Measurements from ENCODE around the gene CLIC4.
"Not testable (repeated sequence)": the region's sequence is repeated elsewhere in the genome, so short reads cannot be mapped to it uniquely, and the experiment has no call there.

The CLIC4 gene

DNA sequence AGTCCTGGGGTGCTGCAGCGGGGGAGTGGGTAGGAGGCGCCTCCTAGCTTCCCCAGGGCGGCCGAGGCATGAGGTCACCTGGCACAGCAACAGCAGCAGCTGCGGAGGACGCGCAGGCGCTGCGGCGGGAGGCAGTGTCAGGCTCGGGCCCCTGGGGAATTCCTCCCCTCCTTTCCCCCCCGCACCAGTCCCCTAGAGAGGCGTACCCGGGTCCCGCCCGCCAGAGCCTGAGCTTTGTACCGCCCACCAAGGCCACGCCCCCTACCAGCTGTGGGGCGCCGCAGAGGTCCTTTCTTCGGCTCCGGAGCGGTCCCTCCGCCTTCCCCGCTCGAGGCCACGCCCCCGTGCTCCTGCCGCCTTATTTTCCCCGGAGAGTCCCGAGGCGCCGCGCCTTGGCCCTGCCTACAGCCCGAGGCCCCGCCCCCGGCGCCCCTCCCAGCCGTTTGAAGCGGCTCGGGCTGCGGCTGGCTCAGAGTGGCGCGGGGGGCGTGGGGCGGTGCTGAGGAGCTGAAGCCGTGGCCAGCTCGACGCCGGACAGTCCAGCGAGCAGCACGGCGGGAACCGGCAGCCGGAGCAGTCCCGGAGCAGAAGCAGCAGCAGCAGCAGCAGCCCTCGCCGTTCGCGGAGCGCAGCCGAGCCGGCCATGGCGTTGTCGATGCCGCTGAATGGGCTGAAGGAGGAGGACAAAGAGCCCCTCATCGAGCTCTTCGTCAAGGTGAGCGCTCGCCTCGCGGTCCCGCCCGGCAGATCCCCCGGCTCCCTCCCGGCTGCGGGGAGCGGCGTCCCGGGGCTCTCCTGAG, at the start of gene CLIC4:
Gene CLIC4, plus strand, starts transcription at position 537 of the 800 bp plus-strand sequence. Its CDS starts 107 bp downstream, at position 644.
- DNase-seq (ENCODE audit: low read depth in 2 of 3, low spot score in 1 of 3) = peak; percentile 99

DNA sequence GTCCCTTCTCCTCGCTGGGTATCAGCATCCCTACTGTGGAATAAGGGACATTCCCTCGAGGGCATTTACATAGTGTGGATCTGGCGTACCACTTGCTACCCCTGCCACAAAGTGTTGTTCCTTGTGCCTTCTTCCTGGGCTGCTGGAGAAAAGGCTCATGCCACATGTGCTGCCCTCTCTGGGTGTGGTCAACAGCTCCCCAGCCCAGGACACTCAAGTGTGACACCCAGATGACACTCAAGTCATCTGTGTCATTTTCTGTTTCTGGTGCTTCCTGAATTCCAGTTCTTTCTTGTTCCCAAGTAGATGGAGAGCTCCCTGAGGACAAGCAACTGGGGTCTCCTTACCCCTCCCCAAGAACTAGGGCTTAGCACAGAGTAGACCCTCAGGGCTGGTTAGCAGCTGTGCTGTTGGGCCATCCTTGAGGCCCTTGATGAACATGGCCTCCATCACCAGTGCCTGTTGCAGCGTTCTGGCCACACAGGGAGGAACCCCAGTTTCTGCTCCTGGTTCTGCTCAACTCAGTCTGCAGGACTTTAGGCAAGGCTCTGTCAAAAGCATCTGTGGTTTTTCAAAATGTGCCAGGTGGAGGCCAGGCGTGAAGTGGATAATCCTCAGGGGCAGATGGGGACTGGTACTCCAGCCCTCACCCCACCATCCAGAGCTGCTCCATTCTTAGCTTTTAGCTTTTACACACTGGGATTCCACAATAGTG, 49.0 kb upstream of the CLIC4 start:
- DNase-seq (ENCODE audit: low read depth in 2 of 3, low spot score in 1 of 3) = no peak

DNA sequence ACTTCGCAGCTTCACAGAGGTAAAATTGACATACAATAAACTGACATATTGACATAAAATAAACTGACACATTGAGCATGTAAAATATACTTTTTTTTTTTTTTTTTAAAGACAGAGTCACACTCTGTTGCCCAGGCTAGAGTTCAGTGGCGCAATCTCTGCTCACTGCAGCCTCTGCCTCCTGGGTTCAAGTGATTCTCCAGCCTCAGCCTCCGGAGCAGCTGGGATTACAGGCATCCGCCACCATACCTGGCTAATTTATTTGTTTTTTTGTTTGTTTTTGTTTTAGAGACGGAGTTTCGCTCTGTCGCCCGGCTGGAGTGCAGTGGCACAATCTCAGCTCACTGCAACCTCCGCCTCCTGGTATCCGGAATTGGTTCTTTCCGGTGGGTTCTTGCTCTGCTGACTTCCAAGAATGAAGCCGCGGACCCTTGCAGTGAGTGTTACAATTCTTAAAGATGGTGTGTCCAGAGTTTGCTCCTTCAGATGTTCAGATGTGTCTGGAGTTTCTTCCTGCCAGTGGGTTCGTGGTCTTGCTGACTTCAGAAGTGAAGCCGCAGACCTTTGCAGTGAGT, 48.4 kb upstream of the CLIC4 start:
- no peak for DNase-seq (ENCODE audit: low read depth in 2 of 3, low spot score in 1 of 3)

DNA sequence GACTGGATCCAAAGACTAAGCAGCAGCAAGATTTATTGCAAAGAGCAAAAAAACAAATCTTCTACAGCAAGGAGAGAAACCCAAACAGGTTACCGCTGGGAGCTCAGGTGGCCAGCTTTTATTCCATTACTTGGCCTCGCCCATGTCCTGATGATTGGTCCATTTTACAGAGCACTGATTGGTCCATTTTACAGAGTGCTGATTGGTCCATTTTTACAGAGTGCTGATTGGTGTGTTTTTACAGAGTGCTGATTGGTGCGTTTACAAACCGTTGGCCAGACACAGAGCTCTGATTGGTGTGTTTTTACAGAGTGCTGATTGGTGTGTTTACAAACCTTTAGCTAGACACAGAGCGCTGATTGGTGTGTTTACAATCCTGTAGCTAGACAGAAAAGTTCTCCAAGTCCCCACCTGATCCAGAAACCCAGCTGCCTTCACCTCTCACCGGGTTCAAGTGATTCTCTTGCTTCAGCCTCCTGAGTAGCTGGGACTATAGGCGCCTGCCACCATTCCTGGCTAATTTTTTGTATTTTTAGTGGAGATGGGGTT, 47.7 kb upstream of the CLIC4 start:
- DNase-seq (ENCODE audit: low read depth in 2 of 3, low spot score in 1 of 3) = not testable (repeated sequence)

DNA sequence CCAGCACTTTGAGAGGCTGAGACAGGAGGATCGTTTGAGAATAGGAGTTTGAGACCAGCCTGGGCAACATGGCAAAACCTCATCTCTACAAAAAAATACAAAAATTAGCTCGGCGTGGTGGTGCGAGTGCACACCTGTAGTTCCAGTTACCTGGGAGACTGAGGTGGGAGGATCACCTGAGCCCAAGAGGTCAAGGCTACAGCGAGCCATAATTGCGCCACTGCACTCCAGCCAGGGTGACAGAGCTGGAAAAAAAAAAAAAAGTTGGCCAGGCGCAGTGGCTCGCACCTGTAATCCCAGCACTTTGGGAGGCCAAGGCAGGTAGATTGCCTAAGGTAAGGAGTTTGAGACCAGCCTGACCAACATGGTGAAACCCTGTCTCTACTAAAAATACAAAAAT, 46.9 kb upstream of the CLIC4 start:
- DNase-seq (ENCODE audit: low read depth in 2 of 3, low spot score in 1 of 3) = not testable (repeated sequence)

DNA sequence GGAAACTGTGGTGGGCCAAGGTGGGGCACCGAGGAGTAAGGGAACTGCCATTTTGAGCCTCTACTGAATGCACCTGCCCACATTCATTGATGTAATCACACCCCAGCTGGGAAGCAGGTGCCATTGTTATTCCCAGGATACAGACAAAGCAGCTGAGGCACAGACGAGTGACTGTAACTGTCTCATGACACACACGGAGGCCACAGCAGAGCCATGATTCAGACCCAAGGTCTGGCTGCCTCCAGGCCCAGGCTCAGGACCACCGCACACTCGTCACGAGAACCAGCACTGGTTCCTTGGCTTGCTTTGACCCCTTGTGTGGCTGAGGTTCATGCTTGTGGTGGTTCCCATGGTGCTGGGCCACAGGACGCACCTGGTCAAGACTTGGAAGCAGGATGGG, 45.6 kb upstream of the CLIC4 start:
- DNase-seq (ENCODE audit: low read depth in 2 of 3, low spot score in 1 of 3) = no peak

- no peak for DNase-seq (ENCODE audit: low read depth in 2 of 3, low spot score in 1 of 3)
Observed at GRCh38 chr1:24702511-24703293, 42.5 kb upstream of the CLIC4 start.

DNA sequence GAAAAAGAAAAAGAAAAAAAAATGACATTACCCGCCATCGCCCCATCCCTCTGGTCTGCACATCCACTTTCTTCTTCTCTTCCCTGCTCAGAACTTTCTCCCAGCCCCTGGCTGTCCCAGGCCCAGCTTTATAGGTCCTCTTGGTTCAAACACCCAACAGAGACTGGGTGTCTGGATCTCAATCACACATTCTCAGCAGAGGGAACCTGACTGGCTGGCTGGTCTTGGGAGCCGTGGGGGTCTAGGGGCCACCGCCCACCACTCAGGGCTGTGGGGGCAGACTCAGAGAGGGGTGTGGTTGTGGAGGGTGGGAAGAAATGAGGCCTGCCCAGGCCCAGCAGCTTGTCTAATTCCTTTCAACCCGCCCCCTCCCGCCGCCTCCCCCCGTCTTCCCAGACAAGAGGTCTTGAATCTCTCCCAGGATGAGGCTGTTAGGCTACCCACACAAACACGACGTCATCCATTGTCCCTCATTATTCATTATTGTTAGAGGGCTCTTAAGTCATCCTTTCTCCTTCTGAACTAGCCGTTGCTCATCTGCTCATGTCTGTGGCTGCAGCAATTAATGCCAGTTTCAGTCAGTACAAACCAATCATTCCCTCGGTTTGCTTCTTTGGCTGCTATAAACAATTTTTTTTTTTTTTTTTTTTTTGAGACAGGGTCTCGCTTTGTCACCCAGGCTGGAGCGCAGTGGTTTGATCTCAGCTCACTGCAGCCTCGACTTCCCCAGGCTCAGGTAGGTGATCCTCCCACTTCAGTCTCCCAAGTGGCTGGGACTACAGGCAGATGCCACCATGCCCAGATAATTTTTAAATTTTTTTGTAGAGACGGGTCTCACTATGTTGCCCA, 40.6 kb upstream of the CLIC4 start:
- no peak for DNase-seq (ENCODE audit: low read depth in 2 of 3, low spot score in 1 of 3)

GRCh38 chr1:24705260-24706073, 39.8 kb upstream of the CLIC4 start:
- peak in 2 of 3 donors; percentile 15 to 19 for DNase-seq (ENCODE audit: low read depth in 2 of 3, low spot score in 1 of 3)

- not testable (repeated sequence) for DNase-seq (ENCODE audit: low read depth in 2 of 3, low spot score in 1 of 3)
Observed at GRCh38 chr1:24706074-24706389, 39.2 kb upstream of the CLIC4 start.

GRCh38 chr1:24707687-24708086, 37.6 kb upstream of the CLIC4 start:
- no peak for DNase-seq (ENCODE audit: low read depth in 2 of 3, low spot score in 1 of 3)

- no peak for DNase-seq (ENCODE audit: low read depth in 2 of 3, low spot score in 1 of 3)
Observed at GRCh38 chr1:24708938-24709337, 36.3 kb upstream of the CLIC4 start.

GRCh38 chr1:24709791-24710441, 35.3 kb upstream of the CLIC4 start:
- DNase-seq (ENCODE audit: low read depth in 2 of 3, low spot score in 1 of 3) = no peak

DNA sequence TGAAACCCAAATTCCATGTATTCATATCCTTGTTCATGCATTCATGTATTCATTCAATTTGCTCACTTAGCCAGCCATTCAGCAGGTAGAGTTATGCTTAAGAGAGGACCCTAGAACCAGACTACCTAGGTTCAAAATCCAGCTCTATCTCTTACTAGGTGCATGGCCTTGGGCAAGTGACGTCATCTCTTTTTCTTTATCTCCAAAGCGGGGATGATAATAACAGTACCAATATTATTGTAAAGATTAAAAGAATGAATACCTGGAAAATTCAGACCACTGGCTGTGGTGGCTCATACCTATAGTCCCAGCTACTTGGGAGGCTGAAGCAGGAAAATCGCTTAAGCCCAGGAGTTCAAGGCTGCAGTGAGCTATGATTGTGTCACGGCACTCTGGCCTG, 33.9 kb upstream of the CLIC4 start:
- DNase-seq (ENCODE audit: low read depth in 2 of 3, low spot score in 1 of 3) = no peak

DNA sequence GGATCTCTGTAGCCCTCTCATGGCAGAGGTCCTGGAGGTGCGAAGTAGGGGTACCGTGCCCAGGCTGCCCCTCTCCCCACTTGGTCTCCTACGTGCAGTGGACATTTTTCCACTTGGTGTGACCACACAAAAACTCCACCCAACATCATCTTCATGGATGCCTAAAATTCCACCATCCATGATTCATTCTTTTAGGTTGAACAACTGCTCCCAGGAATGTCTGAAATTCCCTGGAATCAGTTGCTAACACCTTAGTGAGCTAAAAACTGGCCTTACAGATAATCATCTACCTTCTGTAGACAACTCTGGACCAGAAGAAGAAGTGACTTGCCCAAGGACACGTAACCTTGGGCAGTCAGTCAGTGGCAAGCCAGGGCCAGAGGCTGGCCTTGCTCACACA, 32.1 kb upstream of the CLIC4 start:
- DNase-seq (ENCODE audit: low read depth in 2 of 3, low spot score in 1 of 3) = no peak

GRCh38 chr1:24713736-24714135, 31.5 kb upstream of the CLIC4 start:
- no peak for DNase-seq (ENCODE audit: low read depth in 2 of 3, low spot score in 1 of 3)

- peak in 2 of 3 donors; percentile 5 to 13 for DNase-seq (ENCODE audit: low read depth in 2 of 3, low spot score in 1 of 3)
Observed at GRCh38 chr1:24714859-24715520, 30.3 kb upstream of the CLIC4 start.

GRCh38 chr1:24715658-24716057, 29.6 kb upstream of the CLIC4 start:
- no peak for DNase-seq (ENCODE audit: low read depth in 2 of 3, low spot score in 1 of 3)

All from stimulated activated CD4-positive, alpha-beta T cell treated with anti-CD3 and anti-CD28 coated beads, Interleukin-12 subunit alpha, Interleukin-12 subunit beta, amount 100 ng/mL, for 48 hours (primary cell).